Naive B cell (primary cell): ENCODE results near the gene DMD. TPM values are rescaled to one million over a fixed set of nuclear protein-coding genes. Genes with fewer than 3 reads are reported as not detected.

Experiments
- ATAC-seq, 2 donors: fragments of 150-1000 bp; cut with Tn5 transposase; 2 replicates each; pipeline ENCODE4 v1.10.0; 2021; ENCODE audit warnings: low read depth in 2 of 2, mild to moderate bottlenecking in 2 of 2, moderate library complexity in 2 of 2
- DNase-seq: peaks from one replicate; pipeline ENCODE4 v3.0.0; 2022
- H3K27ac Mint-ChIP-seq, 6 donors: one replicate each; pipeline ENCODE4 v1.8.0; 2020 to 2022; ENCODE audit warnings: mild to moderate bottlenecking in 6 of 6, mixed read lengths in 6 of 6, moderate library complexity in 5 of 6, inconsistent platforms in 2 of 6
- H3K27me3 Mint-ChIP-seq, 3 donors: one replicate each; pipeline ENCODE4 v1.8.0; 2021 to 2022; ENCODE audit warnings: mixed read lengths in 3 of 3, mild to moderate bottlenecking in 1 of 3
- H3K36me3 Mint-ChIP-seq, 2 donors: one replicate each; pipeline ENCODE4 v1.8.0; 2020 to 2022; ENCODE audit warnings: mixed read lengths in 2 of 2, inconsistent platforms in 1 of 2, mild to moderate bottlenecking in 1 of 2
- H3K4me1 Mint-ChIP-seq, 3 donors: one replicate each; pipeline ENCODE4 v1.8.0; 2020 to 2022; ENCODE audit warnings: mixed read lengths in 3 of 3, inconsistent platforms in 1 of 3, mild to moderate bottlenecking in 1 of 3, moderate library complexity in 1 of 3
- H3K4me3 Mint-ChIP-seq, 8 donors: one replicate each; pipeline ENCODE4 v1.8.0; 2020 to 2022; ENCODE audit warnings: mild to moderate bottlenecking in 8 of 8, mixed read lengths in 8 of 8, moderate library complexity in 8 of 8, inconsistent platforms in 2 of 8
- H3K9me3 Mint-ChIP-seq, 7 donors: one replicate each; pipeline ENCODE4 v1.8.0; 2020 to 2022; ENCODE audit warnings: mixed read lengths in 7 of 7, mild to moderate bottlenecking in 5 of 7, inconsistent platforms in 2 of 7, moderate library complexity in 1 of 7
- polyA plus RNA-seq, 6 donors: library from polyadenylated mRNA; unstranded; fragments of 300-500 nt; fragmentation: Illumina TruSeq; gene quantifications; one replicate each; pipeline ENCODE4 v1.2.3, GENCODE V29; 2021; ENCODE audit warnings: low read depth in 6 of 6

DMD gene
- polyA plus RNA-seq, 6 donors from 2014 or later: 1.00 to 5.0 (median 1.9) TPM

DNA sequence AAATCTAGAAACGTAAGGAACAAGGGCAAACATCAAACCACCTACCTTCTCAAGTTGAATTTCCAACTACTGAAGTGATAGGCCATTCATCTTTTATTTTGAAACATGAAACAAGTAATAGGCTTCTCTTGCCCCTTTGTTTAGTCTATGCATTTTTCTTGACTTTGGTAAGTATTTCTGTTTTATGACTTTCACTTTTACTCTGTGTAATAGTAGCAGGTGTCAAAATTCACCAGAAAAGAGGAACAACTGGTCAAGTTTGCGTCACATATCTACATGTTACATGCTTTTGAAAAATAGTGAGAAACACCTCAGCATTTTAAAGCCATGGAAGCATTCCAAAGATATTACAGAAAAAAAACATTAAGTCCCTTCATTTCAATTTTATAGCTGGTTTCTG, 1982.4 kb downstream of the DMD start:
- DNase-seq: peak; percentile 60
- Mint-ChIP-seq H3K4me3 (peak overlapping the region in 7 of 8 donors; percentile 19 to 76 (median 49)), H3K4me1 (peaks cover 4 to 19% (median 5%) of the 10 kb centered on the region in 3 donors), H3K27me3 (no peaks in the 10 kb centered on the region), H3K27ac (peak overlapping the region; percentile 45 to 91 (median 88)), H3K9me3 (peaks cover 0 to 4% (median 0%) of the 10 kb centered on the region in 7 donors), H3K36me3 (no peaks in the 10 kb centered on the region)
- ATAC-seq: peak; percentile 95 to 96

GRCh38 chrX:31228415-31228832, 1982.9 kb downstream of the DMD start:
- peak overlapping the region in 6 of 8 donors; percentile 19 to 76 (median 51) for H3K4me3 Mint-ChIP-seq
- H3K4me1 Mint-ChIP-seq: peaks cover 4 to 20% (median 7%) of the 10 kb centered on the region in 3 donors
- H3K9me3 Mint-ChIP-seq: peaks cover 0 to 4% (median 0%) of the 10 kb centered on the region in 7 donors
- DNase-seq (no peak), ATAC-seq (no peak)
- no peaks in the 10 kb centered on the region for H3K27me3 Mint-ChIP-seq
- H3K27ac Mint-ChIP-seq: peak overlapping the region; percentile 45 to 91 (median 88)
- no peaks in the 10 kb centered on the region for H3K36me3 Mint-ChIP-seq

DNA sequence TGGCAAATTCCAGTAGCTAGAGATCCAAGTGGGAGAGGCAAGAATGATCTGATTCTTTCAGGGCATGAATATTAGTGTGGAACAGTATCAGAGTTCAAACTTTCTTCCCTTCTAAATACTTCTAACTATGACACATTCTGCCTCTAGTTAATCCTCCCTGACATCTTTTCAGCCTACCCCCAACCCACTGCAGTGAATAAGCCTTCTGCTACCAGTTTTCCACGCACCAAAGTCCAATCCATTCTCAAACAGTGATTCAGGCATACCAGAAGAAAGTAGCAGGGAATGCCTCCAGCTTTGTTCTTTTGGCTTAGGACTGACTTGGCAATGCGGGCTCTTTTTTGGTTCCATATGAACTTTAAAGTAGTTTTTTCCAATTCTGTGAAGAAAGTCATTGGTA, 1984.1 kb downstream of the DMD start:
- Mint-ChIP-seq H3K4me1 (peaks cover 4 to 20% (median 7%) of the 10 kb centered on the region in 3 donors), H3K36me3 (no peaks in the 10 kb centered on the region), H3K9me3 (peaks cover 0 to 4% (median 0%) of the 10 kb centered on the region in 7 donors), H3K4me3 (no peak overlapping the region), H3K27me3 (no peaks in the 10 kb centered on the region), H3K27ac (peak overlapping the region in 1 of 6 donors; percentile 59)
- no peak for DNase-seq
- no peak for ATAC-seq

DNA sequence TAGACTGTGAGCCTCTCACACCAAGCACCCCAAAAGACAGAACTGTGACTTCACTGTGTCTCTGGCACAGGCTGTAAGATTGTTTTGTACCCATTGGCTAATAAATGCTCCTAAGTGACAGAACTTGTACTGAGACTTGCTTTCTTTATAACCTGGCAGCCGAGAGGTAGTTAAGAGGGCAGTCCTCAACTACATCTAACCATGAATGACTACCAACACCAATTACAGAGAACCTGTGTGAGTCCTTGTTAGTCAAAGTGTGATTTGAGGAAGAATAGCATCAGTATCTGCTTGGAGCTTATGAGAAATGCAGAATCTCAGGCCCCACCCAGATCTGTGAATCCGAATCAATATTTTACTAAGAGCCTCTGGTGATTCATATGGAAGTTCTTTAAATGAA, 1985.5 kb downstream of the DMD start:
- H3K27me3 Mint-ChIP-seq: no peaks in the 10 kb centered on the region
- no peaks in the 10 kb centered on the region for H3K36me3 Mint-ChIP-seq
- H3K9me3 Mint-ChIP-seq: peaks cover 0 to 4% (median 0%) of the 10 kb centered on the region in 7 donors
- no peak overlapping the region for H3K4me3 Mint-ChIP-seq
- peaks cover 4 to 20% (median 7%) of the 10 kb centered on the region in 3 donors for H3K4me1 Mint-ChIP-seq
- ATAC-seq (no peak), DNase-seq (no peak)
- peak overlapping the region in 1 of 6 donors; percentile 34 for H3K27ac Mint-ChIP-seq

DNA sequence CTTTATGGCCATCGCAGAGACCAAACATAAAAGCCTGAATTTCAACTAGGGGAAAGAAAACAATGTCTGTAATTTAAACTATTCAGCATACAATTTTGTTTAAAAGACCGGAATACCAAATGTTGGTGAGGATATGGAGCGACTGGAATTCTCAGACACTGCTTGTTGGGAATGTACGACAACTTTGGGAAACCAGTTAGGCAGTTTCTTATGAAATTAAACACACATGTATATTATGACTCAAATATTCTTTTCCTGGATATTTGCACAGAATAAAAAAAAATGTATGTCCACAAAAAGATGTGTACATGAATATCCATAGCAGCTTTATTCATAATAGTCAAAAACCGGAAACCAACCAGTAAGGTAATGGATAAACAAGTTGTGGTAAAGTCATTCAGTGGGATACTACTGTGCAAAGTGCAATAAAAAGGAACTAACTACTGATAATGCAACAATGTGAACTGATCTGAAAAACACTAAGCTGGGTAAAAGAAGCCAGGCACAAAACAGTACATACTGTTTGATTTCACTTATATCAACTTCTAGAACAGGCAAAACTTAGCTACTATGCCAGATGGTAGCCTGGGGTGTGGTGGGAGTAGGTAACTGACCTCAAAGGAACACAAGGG, 1986.9 kb downstream of the DMD start:
- peaks cover 4 to 20% (median 7%) of the 10 kb centered on the region in 3 donors for H3K4me1 Mint-ChIP-seq
- H3K4me3 Mint-ChIP-seq: peak overlapping the region in 1 of 8 donors; percentile 19
- H3K9me3 Mint-ChIP-seq: peaks cover 0 to 4% (median 0%) of the 10 kb centered on the region in 7 donors
- DNase-seq (no peak), ATAC-seq (no peak)
- peak overlapping the region in 3 of 6 donors; percentile 3 to 93 (median 38) for H3K27ac Mint-ChIP-seq
- no peaks in the 10 kb centered on the region for H3K36me3 Mint-ChIP-seq
- H3K27me3 Mint-ChIP-seq: no peaks in the 10 kb centered on the region

DNA sequence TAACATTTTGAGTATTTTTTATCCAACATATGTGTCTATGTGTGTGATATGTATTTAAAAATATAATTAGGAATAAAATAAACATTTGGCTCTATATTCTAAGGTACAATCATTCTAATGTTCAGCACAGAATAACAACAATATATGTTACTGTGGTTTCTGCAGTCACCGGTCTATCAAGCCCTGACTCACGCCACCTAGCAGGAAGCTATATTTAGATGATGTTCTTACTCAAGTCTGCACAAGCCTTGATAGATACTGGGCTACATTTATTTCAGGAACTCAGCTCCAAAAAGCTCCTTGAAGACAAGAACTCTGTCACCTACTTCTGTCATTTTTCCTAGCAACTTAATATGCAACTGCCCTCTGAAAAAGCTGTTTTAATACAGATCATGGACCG, 1987.5 kb downstream of the DMD start:
- Mint-ChIP-seq H3K36me3 (no peaks in the 10 kb centered on the region), H3K27me3 (no peaks in the 10 kb centered on the region), H3K9me3 (peaks cover 0 to 4% (median 0%) of the 10 kb centered on the region in 7 donors), H3K4me1 (peaks cover 4 to 15% (median 7%) of the 10 kb centered on the region in 3 donors), H3K27ac (peak overlapping the region in 3 of 6 donors; percentile 3 to 30 (median 24)), H3K4me3 (no peak overlapping the region)
- ATAC-seq (peak; percentile 65 to 66), DNase-seq (peak; percentile 12)

DNA sequence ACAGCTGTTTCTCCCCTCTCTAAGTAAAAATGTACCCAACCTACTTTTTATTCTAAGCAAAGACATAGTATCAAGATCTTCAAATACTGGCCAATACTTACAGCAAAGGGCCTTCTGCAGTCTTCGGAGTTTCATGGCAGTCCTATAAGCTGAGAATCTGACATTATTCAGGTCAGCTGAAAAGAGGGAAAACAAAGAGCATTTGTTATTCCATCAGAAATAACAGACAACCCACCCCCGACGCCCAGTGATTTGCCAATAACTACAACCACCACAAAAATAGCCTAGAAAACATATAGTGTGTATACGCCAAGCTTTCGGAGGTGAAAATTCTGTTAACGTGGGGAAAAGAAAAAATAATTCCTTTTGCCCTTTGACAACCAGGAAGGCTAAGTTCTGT, 1988.4 kb downstream of the DMD start:
- Mint-ChIP-seq H3K27ac (no peak overlapping the region), H3K36me3 (no peaks in the 10 kb centered on the region)

DNA sequence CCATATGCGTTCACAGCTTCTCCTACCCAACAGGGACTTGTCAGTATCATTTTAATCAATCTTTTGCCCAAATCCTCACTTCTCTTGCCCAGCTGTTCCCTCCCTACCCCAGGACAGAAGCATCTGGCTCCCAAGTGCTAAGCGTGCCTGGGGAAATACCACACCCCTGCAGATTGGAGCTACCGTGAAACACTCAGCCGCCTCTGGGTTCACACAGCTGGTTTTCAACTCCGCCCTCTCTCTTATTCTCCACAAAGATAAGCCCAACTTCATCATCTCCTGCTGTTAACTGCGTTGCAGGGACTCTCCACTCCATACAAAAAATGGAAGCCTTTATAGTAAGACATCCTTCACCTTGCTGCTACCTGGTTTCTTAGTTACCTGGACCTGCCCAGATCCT, 1992.2 kb downstream of the DMD start:
- Mint-ChIP-seq H3K27me3 (no peaks in the 10 kb centered on the region), H3K9me3 (no peaks in the 10 kb centered on the region), H3K36me3 (no peaks in the 10 kb centered on the region), H3K27ac (no peak overlapping the region), H3K4me1 (peaks cover 0 to 8% (median 5%) of the 10 kb centered on the region in 3 donors), H3K4me3 (no peak overlapping the region)
- ATAC-seq (no peak), DNase-seq (no peak)

More for the DNA sequence above, 1988.4 kb downstream of the DMD start:
- Mint-ChIP-seq H3K4me1 (peaks cover 0 to 8% (median 7%) of the 10 kb centered on the region in 3 donors), H3K9me3 (peaks cover 0 to 4% (median 0%) of the 10 kb centered on the region in 7 donors), H3K27me3 (no peaks in the 10 kb centered on the region), H3K4me3 (no peak overlapping the region)
- ATAC-seq: no peak
- DNase-seq: no peak

- Mint-ChIP-seq H3K9me3 (no peaks in the 10 kb centered on the region), H3K27ac (no peak overlapping the region), H3K36me3 (no peaks in the 10 kb centered on the region), H3K4me3 (no peak overlapping the region), H3K4me1 (peaks cover 0 to 3% (median 0%) of the 10 kb centered on the region in 3 donors), H3K27me3 (no peaks in the 10 kb centered on the region)
- no peak for DNase-seq
- ATAC-seq: peak; percentile 55 to 56
Observed at GRCh38 chrX:31217084-31217483, 1994.3 kb downstream of the DMD start.

DNA sequence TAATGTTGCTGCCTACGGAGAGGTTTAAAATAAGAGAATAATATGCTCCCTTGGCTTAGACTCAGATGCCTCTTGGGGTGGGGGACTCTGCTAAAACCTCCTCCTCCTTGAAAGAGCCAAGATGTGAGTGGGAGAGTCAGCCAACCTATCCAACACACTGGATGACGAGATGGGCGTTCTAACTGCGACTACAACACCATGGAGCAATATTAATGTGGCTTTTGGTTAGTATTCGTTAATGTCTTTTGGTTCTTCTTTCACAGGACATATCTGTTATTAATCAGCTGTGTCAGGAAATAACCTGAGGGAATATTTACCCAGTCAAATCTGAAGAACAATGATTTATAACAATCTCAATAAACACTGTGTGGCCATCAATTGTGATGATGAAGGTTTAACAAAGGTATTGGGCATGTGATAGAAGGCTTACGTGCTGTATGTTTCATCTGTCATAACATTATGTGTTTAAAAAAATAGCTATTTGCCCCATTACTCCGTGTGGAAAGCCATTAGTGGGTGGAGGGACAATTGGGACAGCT, 1996.0 kb downstream of the DMD start:
- Mint-ChIP-seq H3K4me3 (no peak overlapping the region), H3K36me3 (no peaks in the 10 kb centered on the region), H3K27me3 (no peaks in the 10 kb centered on the region), H3K4me1 (peaks cover 0 to 3% (median 0%) of the 10 kb centered on the region in 3 donors), H3K9me3 (no peaks in the 10 kb centered on the region), H3K27ac (peak overlapping the region in 2 of 6 donors; percentile 17 to 61)
- DNase-seq: no peak
- no peak for ATAC-seq

- H3K4me3 Mint-ChIP-seq: no peak overlapping the region
- DNase-seq (peak; percentile 19), ATAC-seq (peak in 1 of 2 donors; percentile 39)
- H3K27me3 Mint-ChIP-seq: no peaks in the 10 kb centered on the region
- no peaks in the 10 kb centered on the region for H3K36me3 Mint-ChIP-seq
- peaks cover 0 to 3% (median 0%) of the 10 kb centered on the region in 3 donors for H3K4me1 Mint-ChIP-seq
- H3K9me3 Mint-ChIP-seq: no peaks in the 10 kb centered on the region
- peak overlapping the region in 1 of 6 donors; percentile 36 for H3K27ac Mint-ChIP-seq
Observed at GRCh38 chrX:31213941-31214340, 1997.4 kb downstream of the DMD start.

DNA sequence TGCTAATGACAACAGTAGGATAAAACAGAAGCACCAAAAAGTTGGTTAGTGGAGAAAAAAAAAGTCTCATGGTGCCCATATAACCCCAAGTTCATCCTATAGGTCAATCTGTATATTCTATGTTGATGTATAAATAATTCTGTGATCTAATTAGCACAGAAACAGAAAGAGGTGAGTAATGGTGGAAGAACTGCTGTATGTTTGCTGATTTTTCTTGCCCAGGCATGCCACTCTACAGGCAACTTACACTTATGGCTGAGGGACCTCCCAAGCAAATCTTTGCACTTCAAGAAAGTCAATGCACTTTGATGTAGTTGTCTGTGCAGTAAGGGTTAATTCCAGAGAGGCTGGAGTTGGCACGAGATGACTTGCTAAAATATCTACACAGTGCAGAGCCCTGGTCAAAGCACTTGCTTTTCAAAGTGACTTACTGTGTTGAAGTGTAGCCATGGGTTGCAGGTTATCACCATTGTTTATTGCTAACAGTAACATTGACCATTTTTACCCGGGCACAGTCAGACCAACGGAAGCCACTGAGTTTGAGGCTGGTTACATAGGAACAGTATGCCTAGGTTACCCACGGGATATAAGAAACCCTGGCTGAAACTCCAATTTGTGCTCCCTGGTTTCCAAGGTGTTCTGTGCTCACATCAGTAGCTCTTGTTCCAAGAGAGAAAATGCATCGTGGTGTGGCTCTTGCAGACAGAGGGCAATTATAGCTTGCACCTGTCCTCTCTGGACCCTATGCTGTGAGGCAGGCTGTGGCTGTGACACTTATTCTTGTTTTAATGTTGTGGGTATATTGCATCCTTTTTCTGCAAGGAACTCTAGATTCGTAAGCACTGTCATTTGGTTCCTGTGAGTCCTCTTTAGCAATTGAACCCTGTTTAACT, 1998.2 kb downstream of the DMD start:
- ATAC-seq (no peak), DNase-seq (no peak)
- H3K9me3 Mint-ChIP-seq: no peaks in the 10 kb centered on the region
- peak overlapping the region in 1 of 6 donors; percentile 36 for H3K27ac Mint-ChIP-seq
- peaks cover 0 to 3% (median 0%) of the 10 kb centered on the region in 3 donors for H3K4me1 Mint-ChIP-seq
- no peak overlapping the region for H3K4me3 Mint-ChIP-seq
- H3K36me3 Mint-ChIP-seq: no peaks in the 10 kb centered on the region
- no peaks in the 10 kb centered on the region for H3K27me3 Mint-ChIP-seq

DNA sequence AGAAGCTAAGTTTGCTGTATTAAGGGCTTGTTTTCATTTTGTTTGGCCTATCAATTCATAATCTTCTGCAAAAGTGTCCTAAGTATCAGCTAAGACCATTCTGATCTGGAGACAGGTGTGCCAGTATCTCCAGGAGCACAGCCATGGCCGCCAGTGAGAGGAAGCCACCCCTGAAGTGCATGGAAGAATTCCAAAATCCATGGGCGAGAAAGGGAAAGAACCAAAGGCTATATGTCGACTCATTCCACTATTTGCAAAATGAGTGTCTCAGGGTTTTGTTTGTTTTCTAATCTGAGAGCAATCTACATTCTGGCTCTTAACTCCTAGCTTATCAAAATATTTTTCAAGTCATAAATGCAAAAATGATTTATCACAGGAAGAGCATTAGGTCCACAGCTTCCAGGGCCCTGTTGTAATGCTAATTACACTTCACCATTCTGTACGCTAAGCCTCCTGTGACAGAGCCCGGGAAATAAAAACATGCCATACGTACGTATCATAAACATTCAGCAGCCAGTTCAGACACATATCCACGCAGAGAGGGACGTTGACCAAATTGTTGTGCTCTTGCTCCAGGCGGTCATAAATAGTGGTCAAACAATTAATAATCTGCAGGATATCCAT, 2002.2 kb downstream of the DMD start:
- ATAC-seq (no peak), DNase-seq (no peak)
- Mint-ChIP-seq H3K4me1 (no peaks in the 10 kb centered on the region), H3K9me3 (no peaks in the 10 kb centered on the region), H3K27me3 (no peaks in the 10 kb centered on the region), H3K4me3 (no peak overlapping the region), H3K36me3 (no peaks in the 10 kb centered on the region), H3K27ac (peak overlapping the region in 1 of 6 donors; percentile 51)
